AG04450 (cell line): ENCODE results near the gene PHEX. TPM values are rescaled to one million over a fixed set of nuclear protein-coding genes. Genes with fewer than 3 reads are reported as not detected.
A peak's percentile ranks its signal among the peaks of the same experiment; 100 is the strongest.

Experiments used
- CTCF ChIA-PET: fragments of 300-600, 350-600 bp; formaldehyde crosslinking; extraction: SDS; loops from one replicate; lab custom pipeline; 2022; ENCODE audit warnings: antibody characterized with exemption, inconsistent platforms; lab: Charles Lee
- POLR2A ChIA-PET: fragments of 350-600 bp; formaldehyde crosslinking; extraction: SDS; loops from one replicate; lab custom pipeline; 2021; ENCODE audit warnings: antibody characterized with exemption, inconsistent platforms; lab: Yijun Ruan, JAX
- DNase-seq: peaks from one replicate; pipeline ENCODE4 v3.0.0-alpha.2; 2011; ENCODE audit warnings: low read depth, low spot score
- H3K27ac ChIP-seq: one replicate; pipeline ENCODE4 v1.5.1; 2012; ENCODE audit warnings: low read depth, low read length, control low read depth
- H3K27me3 ChIP-seq: one replicate; pipeline ENCODE4 v1.6.0; 2012; ENCODE audit warnings: low read length; ENCODE audit not compliant: control insufficient read depth, insufficient read depth
- H3K4me3 ChIP-seq: 2 replicates; pipeline ENCODE4 v1.5.1; 2011; ENCODE audit warnings: mild to moderate bottlenecking, low read depth, low read length, control low read depth
- H3K9me3 ChIP-seq: 2 replicates; pipeline ENCODE4 v1.5.1; 2012; ENCODE audit warnings: low read length; ENCODE audit not compliant: control insufficient read depth, insufficient read depth
- polyA minus RNA-seq: library from RNA; depleted of rRNA, polyadenylated mRNA; stranded (reverse); fragments of >200 nt; gene quantifications from 2 replicates; pipeline ENCODE4 v1.2.3, GENCODE V29; 2011; rRNA and poly(A)+ RNA removed
- polyA plus RNA-seq: library from polyadenylated mRNA; depleted of rRNA; stranded (reverse); fragments of >200 nt; gene quantifications from 2 replicates; pipeline ENCODE4 v1.2.3, GENCODE V29; 2011; rRNA removed
- TF ChIP-seq, protein P1 (sequence below): IDR thresholded peaks from 2 replicates; pipeline ENCODE4 v1.5.1; 2011; ENCODE audit warnings: low read depth, low read length, control low read depth, inconsistent platforms

PHEX gene
- 0.24 and 0.40 TPM in 2 replicates for polyA plus RNA-seq
- 0.60 and 1.00 TPM in 2 replicates for polyA minus RNA-seq

DNA sequence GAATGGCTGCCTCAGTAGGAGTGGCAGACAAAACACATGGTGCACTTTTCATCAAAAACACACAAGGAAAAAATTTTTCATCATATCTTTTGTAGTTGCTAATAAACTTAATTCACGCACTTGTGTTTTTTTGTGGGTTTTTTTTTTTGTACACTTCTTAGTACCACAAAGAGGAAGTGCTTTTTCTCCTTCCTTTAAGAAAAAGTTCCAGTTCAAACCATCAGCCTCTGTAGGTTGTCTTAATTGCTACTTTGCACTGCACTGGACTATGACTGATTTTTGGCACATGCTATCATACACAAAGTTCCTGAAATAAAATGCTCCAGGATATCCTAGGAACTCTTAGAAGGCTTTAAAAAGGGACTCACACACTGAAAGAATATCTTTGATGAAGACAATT is at the start of gene PHEX:
TSS of gene PHEX (plus strand) at position 242 of the 400 bp plus-strand sequence. CDS start 681 bp downstream, outside the sequence.
- no peak for DNase-seq
- no peak within 1 kb of the TSS for H3K4me3 ChIP-seq
- H3K9me3 ChIP-seq, result no peaks in the 10 kb centered on the region
- POLR2A ChIA-PET, result interaction anchor here (0.7 kb wide), 1 partner anchor 214 kb away, joined by 3 read pairs; no protein-coding TSS in a partner anchor
- no peaks in the 10 kb centered on the region for H3K27me3 ChIP-seq
- CTCF ChIA-PET, result no interaction called here
- TF ChIP-seq, protein P1, sequence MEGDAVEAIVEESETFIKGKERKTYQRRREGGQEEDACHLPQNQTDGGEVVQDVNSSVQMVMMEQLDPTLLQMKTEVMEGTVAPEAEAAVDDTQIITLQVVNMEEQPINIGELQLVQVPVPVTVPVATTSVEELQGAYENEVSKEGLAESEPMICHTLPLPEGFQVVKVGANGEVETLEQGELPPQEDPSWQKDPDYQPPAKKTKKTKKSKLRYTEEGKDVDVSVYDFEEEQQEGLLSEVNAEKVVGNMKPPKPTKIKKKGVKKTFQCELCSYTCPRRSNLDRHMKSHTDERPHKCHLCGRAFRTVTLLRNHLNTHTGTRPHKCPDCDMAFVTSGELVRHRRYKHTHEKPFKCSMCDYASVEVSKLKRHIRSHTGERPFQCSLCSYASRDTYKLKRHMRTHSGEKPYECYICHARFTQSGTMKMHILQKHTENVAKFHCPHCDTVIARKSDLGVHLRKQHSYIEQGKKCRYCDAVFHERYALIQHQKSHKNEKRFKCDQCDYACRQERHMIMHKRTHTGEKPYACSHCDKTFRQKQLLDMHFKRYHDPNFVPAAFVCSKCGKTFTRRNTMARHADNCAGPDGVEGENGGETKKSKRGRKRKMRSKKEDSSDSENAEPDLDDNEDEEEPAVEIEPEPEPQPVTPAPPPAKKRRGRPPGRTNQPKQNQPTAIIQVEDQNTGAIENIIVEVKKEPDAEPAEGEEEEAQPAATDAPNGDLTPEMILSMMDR, result no peak
- no peak within 1 kb of the TSS for H3K27ac ChIP-seq

DNA sequence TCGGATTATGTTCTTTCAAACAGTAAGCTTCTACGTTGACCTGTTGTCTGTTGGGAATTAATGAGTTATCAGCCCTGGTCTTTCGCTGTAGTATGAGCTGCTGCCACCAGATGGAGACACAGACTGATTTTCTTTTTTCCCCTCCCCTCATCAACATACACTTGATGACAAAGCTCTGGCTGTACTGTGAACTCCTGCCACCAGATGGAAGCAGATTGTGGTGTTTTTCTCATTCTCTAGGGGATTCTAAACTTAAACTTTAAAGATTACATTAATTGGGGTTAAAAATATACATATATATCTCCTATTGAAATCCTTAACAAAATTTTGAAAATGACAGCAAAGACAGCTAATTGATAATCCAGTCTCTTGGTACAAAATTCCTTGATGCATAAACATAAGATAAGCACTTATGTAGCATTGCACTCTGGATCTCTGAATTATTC is 46.8 kb upstream of the PHEX start:
- POLR2A ChIA-PET, result no interaction called here
- CTCF ChIA-PET, result interaction anchor here (0.6 to 2.5 kb wide), 62 partner anchors 9 to 1916 kb away, joined by 3 to 48 read pairs (median 4); partner anchors contain the start of genes MBTPS2 and PRDX4
- TF ChIP-seq, protein P1, result peak; percentile 82
- Histone ChIP-seq H3K4me3 (no peak overlapping the region), H3K27ac (no peak overlapping the region), H3K9me3 (no peaks in the 10 kb centered on the region), H3K27me3 (no peaks in the 10 kb centered on the region)
- DNase-seq, result peak; percentile 51

DNA sequence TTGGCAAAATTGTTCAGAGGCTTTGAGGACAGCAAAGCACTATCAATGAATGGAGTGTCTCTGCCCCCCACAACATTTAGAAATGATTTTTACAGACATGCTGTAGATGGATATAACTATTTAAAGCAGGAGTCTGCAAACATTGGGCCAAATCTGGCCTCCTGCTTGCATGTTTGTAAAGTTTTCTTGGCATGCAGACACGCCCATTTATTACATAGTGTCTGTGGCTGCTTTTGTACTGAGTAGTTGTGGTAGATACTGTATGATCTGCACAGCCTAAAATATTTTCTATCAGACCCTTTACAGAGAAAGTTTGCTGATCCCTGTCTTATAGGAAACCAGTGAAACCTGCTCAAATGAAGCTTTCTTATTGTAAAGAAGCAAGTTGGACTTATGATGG is 45.5 kb upstream of the PHEX start:
- CTCF ChIA-PET, result no interaction called here
- DNase-seq, result no peak
- H3K27ac ChIP-seq, result no peak overlapping the region

DNA sequence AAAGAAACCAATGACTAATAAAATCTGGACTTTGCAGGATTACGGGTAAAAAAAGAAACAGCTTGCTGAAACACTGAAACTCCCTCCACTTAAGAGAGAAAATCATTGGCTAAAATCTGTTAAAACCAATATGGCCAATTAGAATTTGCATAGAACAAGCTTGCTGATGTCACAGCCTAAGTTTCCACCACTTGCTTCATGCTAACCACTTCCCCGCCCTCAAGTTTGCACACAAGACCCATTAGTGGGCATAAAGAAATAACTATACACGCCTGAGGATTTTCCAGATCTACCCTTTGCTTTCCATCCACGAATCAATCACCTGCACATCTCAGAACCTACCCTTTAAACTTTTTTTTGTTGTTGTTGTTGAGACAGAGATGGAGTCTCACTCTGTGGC is 42.7 kb upstream of the PHEX start:
- Histone ChIP-seq H3K27me3 (no peaks in the 10 kb centered on the region), H3K27ac (no peak overlapping the region), H3K9me3 (no peaks in the 10 kb centered on the region), H3K4me3 (no peak overlapping the region)
- POLR2A ChIA-PET, result no interaction called here
- no peak for DNase-seq
- CTCF ChIA-PET, result no interaction called here
- TF ChIP-seq, protein P1, result no peak

More for the DNA sequence above, 45.5 kb upstream of the PHEX start:
- no peak overlapping the region for H3K4me3 ChIP-seq
- POLR2A ChIA-PET, result interaction anchor here (0.8 kb wide), 1 partner anchor 228 kb away, joined by 8 read pairs; no protein-coding TSS in a partner anchor
- TF ChIP-seq, protein P1, result no peak
- H3K9me3 ChIP-seq, result no peaks in the 10 kb centered on the region
- H3K27me3 ChIP-seq, result no peaks in the 10 kb centered on the region

DNA sequence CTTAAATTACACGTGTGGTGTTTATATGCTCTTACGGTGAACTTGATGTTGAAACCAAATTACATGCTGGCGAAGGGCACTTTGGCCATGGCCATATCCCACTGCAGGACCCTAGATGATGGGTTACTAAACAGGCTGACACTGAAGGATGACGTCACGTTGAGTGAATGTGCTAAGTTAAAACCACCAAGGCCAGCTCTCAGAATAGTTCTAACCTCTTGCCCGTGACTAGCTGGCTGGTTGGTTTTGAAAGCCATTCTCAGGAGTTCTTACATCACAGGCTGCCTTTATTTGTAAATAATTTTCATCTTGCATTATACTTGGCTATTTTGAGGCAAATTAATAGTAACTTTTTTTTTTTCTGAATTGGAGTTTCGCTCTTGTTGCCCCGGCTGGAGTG is 41.3 kb upstream of the PHEX start:
- Histone ChIP-seq H3K9me3 (no peaks in the 10 kb centered on the region), H3K27ac (no peak overlapping the region), H3K4me3 (no peak overlapping the region), H3K27me3 (no peaks in the 10 kb centered on the region)
- CTCF ChIA-PET, result interaction anchor here (1.1 kb wide), 1 partner anchor 145 kb away, joined by 3 read pairs; no protein-coding TSS in a partner anchor
- no peak for DNase-seq
- POLR2A ChIA-PET, result no interaction called here
- TF ChIP-seq, protein P1, result no peak
